A673 (cell line): Measurements from ENCODE around the gene CPA1. TPM values are rescaled to one million over a fixed set of nuclear protein-coding genes. Genes with fewer than 3 reads are reported as not detected.

Experiments
- BruUV-seq: library from RNA; stranded (reverse); fragments of 400-500 nt; replicated peaks from 2 replicates; lab custom pipeline; 2021; lab: Mats Ljungman, UMichigan
- CTCF ChIA-PET: fragments of 300-600 bp; sonication (Branson Sonifier 250); formaldehyde crosslinking; loops from one replicate; lab custom pipeline; 2022; ENCODE audit warnings: antibody characterized with exemption; lab: Charles Lee
- POLR2A ChIA-PET: fragments of 300-600 bp; sonication (Branson Sonifier 250); formaldehyde crosslinking; loops from one replicate; lab custom pipeline; 2022; ENCODE audit warnings: antibody characterized with exemption; ENCODE audit not compliant: low non-redundant PET; lab: Charles Lee
- DNase-seq: peaks from one replicate; pipeline ENCODE4 v3.0.0-alpha.2; 2015; ENCODE audit warnings: low spot score
- H3K27ac ChIP-seq: fragments of 200-600 bp; sonication (generic); 2 replicates; pipeline ENCODE4 v1.5.1; 2016; ENCODE audit warnings: mixed run types, low read depth, mild to moderate bottlenecking, mixed read lengths, antibody characterized with exemption, low read length; ENCODE audit not compliant: poor library complexity, severe bottlenecking
- H3K27me3 ChIP-seq: fragments of 200-600 bp; sonication (generic); replicated peaks from 2 replicates; pipeline ENCODE4 v1.6.1; 2017; ENCODE audit warnings: mixed run types, low read depth, mild to moderate bottlenecking, mixed read lengths, antibody characterized with exemption, low read length; ENCODE audit not compliant: insufficient read depth, poor library complexity
- H3K36me3 ChIP-seq: fragments of 200-600 bp; sonication (generic); 2 replicates; pipeline ENCODE4 v1.6.1; 2016; ENCODE audit warnings: mixed run types, mild to moderate bottlenecking, mixed read lengths, antibody characterized with exemption, low read length; ENCODE audit not compliant: insufficient read depth, poor library complexity, severe bottlenecking
- H3K4me1 ChIP-seq: fragments of 200-600 bp; sonication (generic); 2 replicates; pipeline ENCODE4 v1.6.1; 2017; ENCODE audit warnings: mixed run types, mild to moderate bottlenecking, mixed read lengths, antibody characterized with exemption, low read length; ENCODE audit not compliant: insufficient read depth, poor library complexity, severe bottlenecking
- H3K4me3 ChIP-seq: fragments of 200-600 bp; sonication (generic); 2 replicates; pipeline ENCODE4 v1.5.1; 2016; ENCODE audit warnings: low read depth, mixed run types, mild to moderate bottlenecking, mixed read lengths, low read length; ENCODE audit not compliant: poor library complexity, severe bottlenecking
- H3K9me3 ChIP-seq: fragments of 200-600 bp; sonication (generic); 2 replicates; pipeline ENCODE4 v1.6.1; 2016; ENCODE audit warnings: mixed run types, low read depth, mild to moderate bottlenecking, mixed read lengths, antibody characterized with exemption, low read length; ENCODE audit not compliant: poor library complexity, severe bottlenecking
- EZH2 ChIP-seq: fragments of 200-600 bp; sonication (generic); IDR thresholded peaks from 2 replicates; pipeline ENCODE4 v1.6.1; 2017; ENCODE audit warnings: borderline replicate concordance, low read depth, mild to moderate bottlenecking, mixed read lengths, antibody characterized with exemption, low read length; ENCODE audit not compliant: poor library complexity, severe bottlenecking
- intact Hi-C: fragments of 100-400 bp; cut with micrococcal nuclease; formaldehyde crosslinking; loops from one replicate; pipeline ENCODE4 v1.10.0; 2022; ENCODE audit not compliant: unreplicated experiment
- total RNA-seq: library from RNA; stranded (reverse); gene quantifications from 2 replicates; pipeline ENCODE4 v1.2.3, GENCODE V29; 2021
- TF ChIP-seq, protein P1 (sequence below): fragments of 300-800, 200-600 bp; sonication (generic); conservative IDR thresholded peaks from 2 replicates; pipeline ENCODE4 v1.5.1; 2017; ENCODE audit warnings: low read depth, mild to moderate bottlenecking, antibody characterized with exemption, low read length, moderate library complexity, mixed read lengths

Gene CPA1
- total RNA-seq, 1 experiment from 2014 or later: not detected

GRCh38 chr7:130380861-130381455 is 664 bp downstream of the CPA1 start:
- Histone ChIP-seq H3K4me3 (no peak overlapping the region), H3K9me3 (no peaks in the 10 kb centered on the region), H3K27ac (no peak overlapping the region), H3K36me3 (no peaks in the 10 kb centered on the region), H3K4me1 (no peaks in the 10 kb centered on the region), H3K27me3 (no peaks in the 10 kb centered on the region)
- intact Hi-C loops: no loop called here
- TF ChIP-seq, protein P1, sequence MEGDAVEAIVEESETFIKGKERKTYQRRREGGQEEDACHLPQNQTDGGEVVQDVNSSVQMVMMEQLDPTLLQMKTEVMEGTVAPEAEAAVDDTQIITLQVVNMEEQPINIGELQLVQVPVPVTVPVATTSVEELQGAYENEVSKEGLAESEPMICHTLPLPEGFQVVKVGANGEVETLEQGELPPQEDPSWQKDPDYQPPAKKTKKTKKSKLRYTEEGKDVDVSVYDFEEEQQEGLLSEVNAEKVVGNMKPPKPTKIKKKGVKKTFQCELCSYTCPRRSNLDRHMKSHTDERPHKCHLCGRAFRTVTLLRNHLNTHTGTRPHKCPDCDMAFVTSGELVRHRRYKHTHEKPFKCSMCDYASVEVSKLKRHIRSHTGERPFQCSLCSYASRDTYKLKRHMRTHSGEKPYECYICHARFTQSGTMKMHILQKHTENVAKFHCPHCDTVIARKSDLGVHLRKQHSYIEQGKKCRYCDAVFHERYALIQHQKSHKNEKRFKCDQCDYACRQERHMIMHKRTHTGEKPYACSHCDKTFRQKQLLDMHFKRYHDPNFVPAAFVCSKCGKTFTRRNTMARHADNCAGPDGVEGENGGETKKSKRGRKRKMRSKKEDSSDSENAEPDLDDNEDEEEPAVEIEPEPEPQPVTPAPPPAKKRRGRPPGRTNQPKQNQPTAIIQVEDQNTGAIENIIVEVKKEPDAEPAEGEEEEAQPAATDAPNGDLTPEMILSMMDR: no peak
- no peak for TF ChIP-seq EZH2
- no TSS peak for BruUV-seq
- POLR2A ChIA-PET: no interaction called here
- CTCF ChIA-PET: no interaction called here
- DNase-seq: no peak

- H3K36me3 ChIP-seq: no peaks in the 10 kb centered on the region
- intact Hi-C loops: no loop called here
These were observed 1.4 kb downstream of the CPA1 start for GRCh38 chr7:130381468-130382312.

DNA sequence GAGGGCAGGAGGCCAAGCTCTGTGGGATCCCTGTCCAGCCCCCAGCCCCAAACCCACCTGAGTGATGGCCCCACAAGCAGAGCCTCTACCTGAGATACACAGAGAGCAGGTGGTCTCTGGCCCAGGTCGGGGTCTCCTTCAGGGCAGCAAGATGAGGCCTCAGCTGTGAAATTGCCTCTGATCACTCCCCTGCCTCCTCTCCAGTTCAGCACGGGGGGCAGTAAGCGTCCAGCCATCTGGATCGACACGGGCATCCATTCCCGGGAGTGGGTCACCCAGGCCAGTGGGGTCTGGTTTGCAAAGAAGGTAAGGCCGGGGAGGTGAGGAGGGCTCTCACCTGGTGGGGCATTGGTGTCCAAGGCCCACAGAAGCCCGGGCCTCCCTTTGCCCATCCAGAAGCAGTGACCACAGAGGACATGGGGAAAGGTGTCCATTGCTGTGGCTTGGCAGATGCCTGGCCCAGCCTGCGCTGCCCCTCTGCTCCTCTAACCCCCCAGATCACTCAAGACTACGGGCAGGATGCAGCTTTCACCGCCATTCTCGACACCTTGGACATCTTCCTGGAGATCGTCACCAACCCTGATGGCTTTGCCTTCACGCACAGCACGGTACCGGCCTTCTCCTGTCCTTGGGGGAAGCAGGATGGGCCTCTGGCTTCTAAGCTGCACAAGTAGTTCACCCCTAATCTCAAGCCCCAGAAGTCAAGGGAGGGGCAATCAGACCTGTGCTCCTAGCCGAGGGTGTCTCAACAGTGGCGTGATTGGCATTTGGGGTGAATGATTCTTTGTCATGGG is 3.1 kb downstream of the CPA1 start:
- no peaks in the 10 kb centered on the region for H3K36me3 ChIP-seq
- no peaks in the 10 kb centered on the region for H3K27me3 ChIP-seq
- ChIA-PET POLR2A (no interaction called here), CTCF (no interaction called here)
- no TSS peak for BruUV-seq
- no peaks in the 10 kb centered on the region for H3K9me3 ChIP-seq
- intact Hi-C loops: no loop called here
- H3K27ac ChIP-seq: no peak overlapping the region
- TF ChIP-seq EZH2: no peak
- TF ChIP-seq, protein P1: no peak
- H3K4me1 ChIP-seq: no peaks in the 10 kb centered on the region
- no peak overlapping the region for H3K4me3 ChIP-seq
- no peak for DNase-seq

More at GRCh38 chr7:130381468-130382312, 1.4 kb downstream of the CPA1 start:
- Histone ChIP-seq H3K9me3 (no peaks in the 10 kb centered on the region), H3K27me3 (no peaks in the 10 kb centered on the region), H3K4me3 (no peak overlapping the region), H3K4me1 (no peaks in the 10 kb centered on the region), H3K27ac (no peak overlapping the region)
- TF ChIP-seq, protein P1: no peak
- TF ChIP-seq EZH2: no peak
- no TSS peak for BruUV-seq
- DNase-seq: no peak
- ChIA-PET POLR2A (no interaction called here), CTCF (no interaction called here)
